Kidney (tissue), 14 donors: ENCODE results near the gene BSDC1. TPM values are rescaled to one million over a fixed set of nuclear protein-coding genes. Genes with fewer than 3 reads are reported as not detected.

Experiments
- DNase-seq, 5 donors: peaks; one replicate each; pipeline ENCODE4 v3.0.0-alpha.2; 2013 to 2020
- FAIRE-seq: peaks from 2 replicates; lab custom pipeline; 2012; peaks lifted over from hg19 to GRCh38; lab: Jason Lieb, UNC
- H3K27ac ChIP-seq, 2 donors: one replicate each; pipeline ENCODE4 v1.7.0; 2013; ENCODE audit warnings: low read depth in 2 of 2, low read length in 2 of 2, inconsistent platforms in 1 of 2
- H3K27me3 ChIP-seq: one replicate; pipeline ENCODE4 v1.7.1; 2013; ENCODE audit warnings: low read length, inconsistent platforms; ENCODE audit not compliant: control insufficient read depth, insufficient read depth
- H3K36me3 ChIP-seq, 3 donors: one replicate each; pipeline versions ENCODE4 v1.7.0 to v1.7.1; 2013; ENCODE audit warnings: low read length in 3 of 3, control low read depth in 1 of 3, inconsistent platforms in 1 of 3; ENCODE audit not compliant: insufficient read depth in 3 of 3, control insufficient read depth in 2 of 3
- H3K4me1 ChIP-seq, 3 donors: one replicate each; pipeline versions ENCODE4 v1.7.0 to v1.7.1; 2013; ENCODE audit warnings: low read length in 3 of 3, inconsistent platforms in 1 of 3, low read depth in 1 of 3; ENCODE audit not compliant: control insufficient read depth in 2 of 3, insufficient read depth in 2 of 3
- H3K4me3 ChIP-seq, 3 donors: one replicate each; pipeline versions ENCODE4 v1.7.0 to v1.8.1; 2013; ENCODE audit warnings: low read length in 3 of 3, control low read depth in 1 of 3, inconsistent platforms in 1 of 3
- H3K9ac ChIP-seq, 3 donors: one replicate each; pipeline versions ENCODE4 v1.7.0 to v1.7.1; 2013; ENCODE audit warnings: low read length in 3 of 3, control low read depth in 1 of 3, inconsistent platforms in 1 of 3
- H3K9me3 ChIP-seq, 3 donors: one replicate each; pipeline versions ENCODE4 v1.7.0 to v1.7.1; 2013; ENCODE audit warnings: low read length in 3 of 3, control low read depth in 1 of 3, inconsistent platforms in 1 of 3; ENCODE audit not compliant: control insufficient read depth in 2 of 3, insufficient read depth in 1 of 3
- intact Hi-C: fragments of 100-400 bp; cut with DNase I; formaldehyde crosslinking; loops from one replicate; pipeline ENCODE4 v1.11.1; 2022
- polyA plus RNA-seq: library from polyadenylated mRNA; stranded (reverse); fragments of 350-450 nt; fragmentation: Illumina TruSeq; extraction: RNeasy Lipid Tissue Mini Kit (QIAGEN cat#74804); gene quantifications from one replicate; pipeline ENCODE4 v1.2.3, GENCODE V29; 2014; ENCODE audit warnings: low read depth, low replicate concordance; ENCODE audit not compliant: insufficient read depth
- total RNA-seq: library from RNA; stranded (reverse); fragmentation: NEBNext Ultra II Directional; extraction: Animal tissue kit (Norgen Biotek cat#: 25700); gene quantifications from one replicate; pipeline ENCODE4 v1.2.1, GENCODE V29; 2021
- TF ChIP-seq, protein P1 (sequence below): IDR thresholded peaks from 3 replicates; pipeline ENCODE4 v1.5.1; 2012; ENCODE audit warnings: mild to moderate bottlenecking, moderate library complexity, borderline replicate concordance; ENCODE audit not compliant: insufficient read depth; ENCODE audit errors: extremely low read depth
- donor health status: control.
- donor health status: control.
- donor health status: control.
- donor health status: control.
- donor health status: control.
- donor health status: DM: yes; HTN: yes; CAD: no.
- donor health status: Normal renal cell carcinoma (clear cell type).

The BSDC1 gene
- total and polyA plus RNA-seq, 2 donors from 2014 or later = 40.2 to 61.7 TPM

DNA sequence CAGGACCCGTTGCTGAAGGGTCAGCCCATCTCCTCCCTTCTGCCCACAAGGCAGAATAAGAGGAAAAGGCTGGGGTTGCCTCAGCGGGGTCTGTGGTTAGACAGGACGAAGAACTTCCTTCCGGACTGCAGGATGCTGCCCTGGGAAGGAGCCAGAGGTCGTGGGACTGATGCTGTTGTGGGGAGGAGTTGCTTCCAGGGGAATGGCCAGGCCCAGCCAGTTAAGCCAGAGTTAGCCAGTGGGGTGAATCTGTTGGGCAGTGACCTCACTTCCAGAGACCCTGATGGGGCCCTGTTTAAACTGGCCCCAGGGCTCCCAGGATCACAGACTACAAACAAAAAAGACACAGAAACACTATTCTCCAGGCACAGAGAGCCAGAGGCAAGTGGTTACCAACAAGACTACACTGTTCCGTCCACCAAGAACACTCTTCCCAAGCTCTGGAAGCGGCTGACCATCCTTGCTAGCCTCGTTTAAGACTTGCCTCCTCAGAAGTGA lies 45.0 kb downstream of the BSDC1 start:
- no peak for FAIRE-seq
- Histone ChIP-seq H3K9ac (no peak overlapping the region), H3K4me1 (peaks cover 8 to 34% (median 11%) of the 10 kb centered on the region in 3 donors), H3K27ac (no peak overlapping the region), H3K36me3 (no peaks in the 10 kb centered on the region), H3K27me3 (no peaks in the 10 kb centered on the region), H3K4me3 (no peak overlapping the region), H3K9me3 (no peaks in the 10 kb centered on the region)
- TF ChIP-seq, protein P1, sequence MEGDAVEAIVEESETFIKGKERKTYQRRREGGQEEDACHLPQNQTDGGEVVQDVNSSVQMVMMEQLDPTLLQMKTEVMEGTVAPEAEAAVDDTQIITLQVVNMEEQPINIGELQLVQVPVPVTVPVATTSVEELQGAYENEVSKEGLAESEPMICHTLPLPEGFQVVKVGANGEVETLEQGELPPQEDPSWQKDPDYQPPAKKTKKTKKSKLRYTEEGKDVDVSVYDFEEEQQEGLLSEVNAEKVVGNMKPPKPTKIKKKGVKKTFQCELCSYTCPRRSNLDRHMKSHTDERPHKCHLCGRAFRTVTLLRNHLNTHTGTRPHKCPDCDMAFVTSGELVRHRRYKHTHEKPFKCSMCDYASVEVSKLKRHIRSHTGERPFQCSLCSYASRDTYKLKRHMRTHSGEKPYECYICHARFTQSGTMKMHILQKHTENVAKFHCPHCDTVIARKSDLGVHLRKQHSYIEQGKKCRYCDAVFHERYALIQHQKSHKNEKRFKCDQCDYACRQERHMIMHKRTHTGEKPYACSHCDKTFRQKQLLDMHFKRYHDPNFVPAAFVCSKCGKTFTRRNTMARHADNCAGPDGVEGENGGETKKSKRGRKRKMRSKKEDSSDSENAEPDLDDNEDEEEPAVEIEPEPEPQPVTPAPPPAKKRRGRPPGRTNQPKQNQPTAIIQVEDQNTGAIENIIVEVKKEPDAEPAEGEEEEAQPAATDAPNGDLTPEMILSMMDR = no peak
- intact Hi-C loops = no loop called here
- peak in 1 of 5 donors; percentile 84 for DNase-seq

GRCh38 chr1:32346532-32347157 lies 47.6 kb downstream of the BSDC1 start:
- FAIRE-seq (no peak), DNase-seq (no peak)
- Histone ChIP-seq H3K27ac (no peak overlapping the region), H3K4me3 (no peak overlapping the region), H3K4me1 (peaks cover 0 to 18% (median 0%) of the 10 kb centered on the region in 3 donors), H3K9me3 (no peaks in the 10 kb centered on the region), H3K36me3 (no peaks in the 10 kb centered on the region), H3K9ac (no peak overlapping the region), H3K27me3 (no peaks in the 10 kb centered on the region)
- TF ChIP-seq, protein P1 = no peak
- intact Hi-C loops = no loop called here

DNA sequence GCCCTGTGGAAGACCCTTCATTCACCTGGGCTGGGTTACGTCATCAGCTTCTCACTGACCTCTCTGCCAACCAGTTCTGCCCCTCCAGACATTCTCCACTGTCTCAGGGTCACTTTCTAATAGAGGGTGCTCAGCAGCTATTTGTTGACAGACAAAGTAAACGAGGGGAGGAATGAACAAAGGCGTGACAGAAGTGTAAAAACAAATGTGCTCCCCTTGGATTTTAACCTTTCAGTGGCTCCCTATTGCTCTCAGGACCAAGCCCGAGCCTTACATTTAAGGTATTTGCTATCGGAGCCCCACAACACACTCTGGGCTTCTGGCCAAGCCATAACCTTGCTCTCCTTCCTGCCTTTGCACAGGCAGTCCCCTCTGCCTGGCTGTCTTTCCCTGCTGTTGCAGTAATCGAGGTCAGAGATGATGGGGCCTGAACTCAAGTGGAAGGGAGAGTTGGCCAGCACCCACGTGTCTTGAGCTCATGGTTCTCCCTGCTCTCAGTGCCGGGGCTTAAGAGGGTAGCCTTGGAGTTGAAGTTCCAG lies 48.9 kb downstream of the BSDC1 start:
- Histone ChIP-seq H3K4me1 (peaks cover 0 to 18% (median 0%) of the 10 kb centered on the region in 3 donors), H3K9ac (peak overlapping the region in 1 of 3 donors; percentile 31), H3K36me3 (no peaks in the 10 kb centered on the region), H3K4me3 (no peak overlapping the region), H3K27ac (no peak overlapping the region), H3K9me3 (no peaks in the 10 kb centered on the region), H3K27me3 (no peaks in the 10 kb centered on the region)
- intact Hi-C loops = no loop called here
- peak in 3 of 5 donors; percentile 39 to 73 (median 40) for DNase-seq
- no peak for FAIRE-seq
- TF ChIP-seq, protein P1 = no peak
